Motor neuron (in vitro differentiated cells): ENCODE results near the gene GIMAP4. TPM values are rescaled to one million over a fixed set of nuclear protein-coding genes. Genes with fewer than 3 reads are reported as not detected.
"Not testable (repeated sequence)": the region's sequence is repeated elsewhere in the genome, so short reads cannot be mapped to it uniquely, and the experiment has no call there.

Experiments
- ATAC-seq, 8 experiments: fragments of 200-7000 bp; cut with Tn5 transposase; replicated peaks in 6 of 8; 2 replicates each; pipeline ENCODE4 v1.8.0; 2021; ENCODE audit warnings: mild to moderate bottlenecking in 8 of 8, moderate library complexity in 8 of 8
- H3K27ac ChIP-seq, 2 donors: fragments of 250-450 bp; sonication (Bioruptor Pico); 2 replicates each; pipeline ENCODE4 v1.9.0; 2021; ENCODE audit warnings: antibody characterized with exemption in 2 of 2, mild to moderate bottlenecking in 2 of 2, moderate library complexity in 1 of 2
- H3K4me1 ChIP-seq, 2 donors: fragments of 250-450 bp; sonication (Bioruptor Pico); replicated peaks in 1 of 2; 2 replicates each; pipeline ENCODE4 v1.6.1; 2021; ENCODE audit warnings: antibody characterized with exemption in 2 of 2, mild to moderate bottlenecking in 2 of 2, moderate library complexity in 1 of 2
- H3K4me3 ChIP-seq, 5 donors: fragments of 250-450 bp; sonication (Bioruptor Pico); 2 replicates each; pipeline ENCODE4 v1.9.0; 2021; ENCODE audit warnings: antibody characterized with exemption in 5 of 5, mild to moderate bottlenecking in 5 of 5, moderate library complexity in 4 of 5
- WGBS, 10 experiments: fragments of 450-650 bp; shearing (Covaris generic); methylation state at CpG; one replicate each; pipeline ENCODE4 v1.0.0; 2022; 5-methylcytosine and 5-hydroxymethylcytosine counted together
- in situ Hi-C, 9 experiments: fragments of 400-800 bp; cut with MboI; loops; one replicate each; pipeline ENCODE4 v1.15.0; 2021; ENCODE audit warnings: low sequenced_read_pairs in 9 of 9, low pct_unique_long_range_greater_than_20kb in 2 of 9; ENCODE audit not compliant: unreplicated experiment in 9 of 9
- total RNA-seq, 8 experiments: library from RNA; unstranded; fragments of 300-600 nt; gene quantifications; 2 replicates each; pipeline versions ENCODE4 v1.2.3 to v1.2.4, GENCODE V29; 2022

GIMAP4 gene
- total RNA-seq, 8 experiments from 2014 or later: 0.05 to 0.57 (median 0.38) TPM; not detected in 3

GRCh38 chr7:150566123-150566522 is 1.1 kb upstream of the GIMAP4 start:
- H3K4me1 ChIP-seq: no peaks in the 10 kb centered on the region
- ATAC-seq: no peak
- no peak overlapping the region for H3K27ac ChIP-seq
- WGBS, 10 experiments: 0 to 44% (median 17%) methylated on average over 1 to 3 of the region's 3 CpGs; no CpG with 5 or more reads in 3 of the 10 experiments
- in situ Hi-C loops: no loop called here
- H3K4me3 ChIP-seq: no peak overlapping the region

- H3K27ac ChIP-seq: no peak overlapping the region
- in situ Hi-C loops: no loop called here
- no peak overlapping the region for H3K4me3 ChIP-seq
- H3K4me1 ChIP-seq: no peaks in the 10 kb centered on the region
- 0 to 86% (median 60%) methylated on average over 1 of the region's 1 CpG; no CpG with 5 or more reads in 3 of the 10 experiments for WGBS, 10 experiments
- no peak for ATAC-seq
Observed at GRCh38 chr7:150566572-150566971, 618 bp upstream of the GIMAP4 start.

- no peaks in the 10 kb centered on the region for H3K4me1 ChIP-seq
- no peak overlapping the region for H3K27ac ChIP-seq
- H3K4me3 ChIP-seq: no peak overlapping the region
- no peak for ATAC-seq
- in situ Hi-C loops: no loop called here
- 70 to 80% (median 79%) methylated on average over 1 to 3 of the region's 3 CpGs; no CpG with 5 or more reads in 6 of the 10 experiments for WGBS, 10 experiments
Observed at GRCh38 chr7:150567871-150568301, 696 bp downstream of the GIMAP4 start.

GRCh38 chr7:150568714-150569113 is 1.5 kb downstream of the GIMAP4 start:
- no peak for ATAC-seq
- 0 to 90% (median 7%) methylated on average over 2 of the region's 2 CpGs; no CpG with 5 or more reads in 5 of the 10 experiments for WGBS, 10 experiments
- in situ Hi-C loops: no loop called here
- Histone ChIP-seq H3K4me3 (no peak overlapping the region), H3K27ac (no peak overlapping the region), H3K4me1 (no peaks in the 10 kb centered on the region)

GRCh38 chr7:150569245-150569955 is 2.2 kb downstream of the GIMAP4 start:
- ATAC-seq: no peak
- Histone ChIP-seq H3K27ac (no peak overlapping the region), H3K4me3 (no peak overlapping the region), H3K4me1 (no peaks in the 10 kb centered on the region)
- 0 to 80% (median 6%) methylated on average over 1 to 6 of the region's 7 CpGs for WGBS, 10 experiments
- in situ Hi-C loops: no loop called here

GRCh38 chr7:150570556-150571465 is 3.6 kb downstream of the GIMAP4 start:
- no peak overlapping the region for H3K27ac ChIP-seq
- no peak overlapping the region for H3K4me3 ChIP-seq
- no peaks in the 10 kb centered on the region for H3K4me1 ChIP-seq
- in situ Hi-C loops: no loop called here
- WGBS, 10 experiments: 17 to 100% (median 68%) methylated on average over 1 to 5 of the region's 5 CpGs; no CpG with 5 or more reads in 2 of the 10 experiments
- ATAC-seq: no peak

- no peak overlapping the region for H3K27ac ChIP-seq
- WGBS, 10 experiments: 39 to 97% (median 82%) methylated on average over 6 to 10 of the region's 10 CpGs; no CpG with 5 or more reads in 1 of the 10 experiments
- in situ Hi-C loops: no loop called here
- H3K4me3 ChIP-seq: no peak overlapping the region
- no peaks in the 10 kb centered on the region for H3K4me1 ChIP-seq
- no peak for ATAC-seq
Observed at GRCh38 chr7:150572496-150572895, 5.3 kb downstream of the GIMAP4 start.

GRCh38 chr7:150579979-150580637 is 12.9 kb downstream of the GIMAP4 start:
- WGBS, 10 experiments: 7 to 100% (median 82%) methylated on average over 1 to 3 of the region's 7 CpGs; no CpG with 5 or more reads in 5 of the 10 experiments
- H3K27ac ChIP-seq, H3K4me1 ChIP-seq, H3K4me3 ChIP-seq, in situ Hi-C loops, ATAC-seq: not testable (repeated sequence)

- no peak overlapping the region for H3K4me3 ChIP-seq
- no peak for ATAC-seq
- H3K27ac ChIP-seq: no peak overlapping the region
- in situ Hi-C loops: no loop called here
- no peaks in the 10 kb centered on the region for H3K4me1 ChIP-seq
- 0 to 92% (median 60%) methylated on average over 1 to 3 of the region's 3 CpGs for WGBS, 10 experiments
Observed at GRCh38 chr7:150580638-150581394, 13.6 kb downstream of the GIMAP4 start.

GRCh38 chr7:150585199-150585598 is 18.0 kb downstream of the GIMAP4 start:
- WGBS, 10 experiments: 7 to 87% (median 59%) methylated on average over 1 to 7 of the region's 7 CpGs; no CpG with 5 or more reads in 2 of the 10 experiments
- Histone ChIP-seq H3K4me3 (no peak overlapping the region), H3K4me1 (no peaks in the 10 kb centered on the region), H3K27ac (no peak overlapping the region)
- no peak for ATAC-seq
- in situ Hi-C loops: no loop called here

- in situ Hi-C loops: no loop called here
- Histone ChIP-seq H3K4me1 (no peaks in the 10 kb centered on the region), H3K27ac (no peak overlapping the region), H3K4me3 (no peak overlapping the region)
- WGBS, 10 experiments: 0 to 81% (median 49%) methylated on average over 1 to 4 of the region's 4 CpGs; no CpG with 5 or more reads in 2 of the 10 experiments
- ATAC-seq: no peak
Observed at GRCh38 chr7:150586068-150586784, 19.0 kb downstream of the GIMAP4 start.

- in situ Hi-C loops: no loop called here
- H3K4me1 ChIP-seq: no peaks in the 10 kb centered on the region
- H3K4me3 ChIP-seq: no peak overlapping the region
- H3K27ac ChIP-seq: no peak overlapping the region
- no peak for ATAC-seq
Observed at GRCh38 chr7:150586785-150587152, 19.6 kb downstream of the GIMAP4 start.
